Chondrocyte (in vitro differentiated cells): ENCODE results near the gene ILF3. TPM values are rescaled to one million over a fixed set of nuclear protein-coding genes. Genes with fewer than 3 reads are reported as not detected.

Experiments
- DNase-seq: peaks from one replicate; pipeline ENCODE4 v3.0.0; 2021; ENCODE audit warnings: mixed read lengths, low spot score
- H3K27ac Mint-ChIP-seq: one replicate; pipeline ENCODE4 v1.8.0; 2021; ENCODE audit warnings: mild to moderate bottlenecking, moderate library complexity, mixed read lengths; ENCODE audit not compliant: unreplicated experiment
- H3K27me3 Mint-ChIP-seq: 2 replicates; pipeline ENCODE4 v1.8.0; 2021; ENCODE audit warnings: low read depth, mixed read lengths
- H3K36me3 Mint-ChIP-seq: 2 replicates; pipeline ENCODE4 v1.8.0; 2021; ENCODE audit warnings: low read depth, mixed read lengths
- H3K4me1 Mint-ChIP-seq: 2 replicates; pipeline ENCODE4 v1.8.0; 2021; ENCODE audit warnings: low read depth, mild to moderate bottlenecking, mixed read lengths
- H3K4me3 Mint-ChIP-seq: one replicate; pipeline ENCODE4 v1.8.0; 2021; ENCODE audit warnings: mild to moderate bottlenecking, moderate library complexity, mixed read lengths; ENCODE audit not compliant: unreplicated experiment
- H3K9me3 Mint-ChIP-seq: 2 replicates; pipeline ENCODE4 v1.8.0; 2021; ENCODE audit warnings: low read depth, mixed read lengths
- CTCF ChIP-seq: fragments of 200-600 bp; sonication (generic); IDR thresholded peaks from 2 replicates; pipeline ENCODE4 v1.5.0; 2021; ENCODE audit warnings: antibody characterized with exemption, mild to moderate bottlenecking, moderate library complexity
- total RNA-seq: library from RNA; stranded (reverse); gene quantifications from 3 replicates; pipeline ENCODE4 v1.2.1, GENCODE V29; 2021

The ILF3 gene
- total RNA-seq, 1 donor from 2014 or later, result 156 TPM

GRCh38 chr19:10707440-10707839, 53.3 kb downstream of the ILF3 start:
- DNase-seq, result no peak
- H3K4me3 Mint-ChIP-seq, result no peak overlapping the region
- H3K27ac Mint-ChIP-seq, result no peak overlapping the region
- no peak for TF ChIP-seq CTCF
- no peaks in the 10 kb centered on the region for H3K36me3 Mint-ChIP-seq
- no peaks in the 10 kb centered on the region for H3K27me3 Mint-ChIP-seq
- no peaks in the 10 kb centered on the region for H3K4me1 Mint-ChIP-seq
- H3K9me3 Mint-ChIP-seq, result no peaks in the 10 kb centered on the region

GRCh38 chr19:10708291-10708690, 54.1 kb downstream of the ILF3 start:
- H3K4me3 Mint-ChIP-seq, result no peak overlapping the region
- TF ChIP-seq CTCF, result no peak
- H3K9me3 Mint-ChIP-seq, result no peaks in the 10 kb centered on the region
- H3K36me3 Mint-ChIP-seq, result no peaks in the 10 kb centered on the region
- no peaks in the 10 kb centered on the region for H3K4me1 Mint-ChIP-seq
- DNase-seq, result no peak
- H3K27me3 Mint-ChIP-seq, result no peaks in the 10 kb centered on the region
- H3K27ac Mint-ChIP-seq, result no peak overlapping the region

- Mint-ChIP-seq H3K9me3 (no peaks in the 10 kb centered on the region), H3K36me3 (peaks cover 4% of the 10 kb centered on the region), H3K4me1 (peaks cover 2% of the 10 kb centered on the region), H3K4me3 (no peak overlapping the region), H3K27ac (no peak overlapping the region), H3K27me3 (no peaks in the 10 kb centered on the region)
- no peak for DNase-seq
- no peak for TF ChIP-seq CTCF
Measured at GRCh38 chr19:10712045-10712444, 57.9 kb downstream of the ILF3 start.

GRCh38 chr19:10712754-10713153, 58.6 kb downstream of the ILF3 start:
- Mint-ChIP-seq H3K9me3 (no peaks in the 10 kb centered on the region), H3K27me3 (no peaks in the 10 kb centered on the region), H3K36me3 (peaks cover 4% of the 10 kb centered on the region), H3K27ac (no peak overlapping the region), H3K4me1 (peaks cover 5% of the 10 kb centered on the region), H3K4me3 (no peak overlapping the region)
- no peak for DNase-seq
- TF ChIP-seq CTCF, result no peak

GRCh38 chr19:10713317-10713716, 59.2 kb downstream of the ILF3 start:
- Mint-ChIP-seq H3K4me3 (no peak overlapping the region), H3K9me3 (no peaks in the 10 kb centered on the region), H3K36me3 (peaks cover 4% of the 10 kb centered on the region), H3K27ac (no peak overlapping the region), H3K27me3 (no peaks in the 10 kb centered on the region), H3K4me1 (peaks cover 5% of the 10 kb centered on the region)
- TF ChIP-seq CTCF, result no peak
- DNase-seq, result no peak
